GM18505 (cell line): ENCODE data around the gene MRTFA.

ENCODE experiments used
- ATAC-seq: cut with Tn5 transposase; IDR thresholded peaks from one replicate; pipeline ENCODE4 v1.9.1; 2021; ENCODE audit not compliant: unreplicated experiment
- POLR2A ChIP-seq: IDR thresholded peaks from 4 replicates; pipeline ENCODE4 v1.6.1; 2011; ENCODE audit warnings: borderline replicate concordance; ENCODE audit not compliant: insufficient read depth, insufficient read length; ENCODE audit errors: extremely low read depth

The MRTFA gene

DNA sequence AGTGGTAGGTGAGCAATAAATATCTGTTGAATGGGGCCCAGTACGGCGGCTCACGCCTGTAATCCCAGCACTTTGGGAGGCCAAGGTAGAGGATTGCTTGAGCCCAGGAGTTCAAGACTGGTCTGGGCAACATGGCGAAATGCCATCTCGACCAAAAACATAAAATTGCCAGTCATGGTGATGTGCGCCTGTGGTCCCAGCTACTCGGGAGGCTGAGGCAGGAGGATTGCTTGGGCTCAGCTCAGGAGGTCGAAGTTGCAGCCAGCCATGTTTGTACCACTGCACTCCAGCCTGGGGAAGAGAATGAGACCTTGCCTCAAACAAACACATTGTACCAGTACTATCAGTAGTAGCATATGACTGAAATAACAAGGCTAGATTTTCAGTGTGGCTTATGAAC, 262.0 kb downstream of the MRTFA start:
- TF ChIP-seq POLR2A = no peak
- ATAC-seq = no peak

DNA sequence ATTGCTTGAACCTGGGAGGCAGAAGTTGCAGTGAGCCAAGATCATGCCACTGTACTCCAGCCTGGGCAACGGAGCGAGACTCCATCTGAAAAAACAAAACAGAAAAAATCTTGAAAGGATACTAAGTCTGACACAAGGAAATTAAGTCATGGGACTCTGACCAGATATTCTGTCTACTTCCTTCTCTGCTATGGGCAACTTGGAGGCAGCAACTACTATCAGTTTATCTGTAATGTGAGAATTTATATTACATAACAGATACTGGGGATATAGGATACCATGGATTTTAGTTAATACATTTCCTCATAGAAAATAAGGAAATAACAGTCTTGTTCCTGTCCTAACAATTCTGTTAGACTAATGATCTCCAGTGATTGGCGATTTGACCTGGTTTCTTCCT, 267.7 kb downstream of the MRTFA start:
- ATAC-seq = no peak
- no peak for TF ChIP-seq POLR2A

DNA sequence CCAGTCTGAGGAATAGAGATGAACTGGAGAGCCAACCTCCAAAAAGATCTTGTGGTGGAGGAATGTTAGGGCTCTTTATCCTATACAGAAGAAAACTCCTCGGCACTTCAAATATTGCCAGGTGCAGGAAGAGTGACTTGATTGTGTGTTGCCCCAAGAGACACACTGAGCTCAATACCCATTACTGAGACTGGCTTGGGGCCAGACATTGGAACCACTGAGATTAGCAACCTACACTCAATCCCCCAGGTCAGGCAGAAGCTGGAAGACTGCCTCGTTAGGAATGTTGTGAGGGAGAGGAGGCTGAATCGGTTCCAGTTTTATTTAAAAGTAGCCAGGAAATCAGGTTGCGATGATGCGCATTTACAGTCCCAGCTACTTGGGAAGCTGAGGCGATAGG, 268.5 kb downstream of the MRTFA start:
- ATAC-seq = no peak
- TF ChIP-seq POLR2A = no peak

DNA sequence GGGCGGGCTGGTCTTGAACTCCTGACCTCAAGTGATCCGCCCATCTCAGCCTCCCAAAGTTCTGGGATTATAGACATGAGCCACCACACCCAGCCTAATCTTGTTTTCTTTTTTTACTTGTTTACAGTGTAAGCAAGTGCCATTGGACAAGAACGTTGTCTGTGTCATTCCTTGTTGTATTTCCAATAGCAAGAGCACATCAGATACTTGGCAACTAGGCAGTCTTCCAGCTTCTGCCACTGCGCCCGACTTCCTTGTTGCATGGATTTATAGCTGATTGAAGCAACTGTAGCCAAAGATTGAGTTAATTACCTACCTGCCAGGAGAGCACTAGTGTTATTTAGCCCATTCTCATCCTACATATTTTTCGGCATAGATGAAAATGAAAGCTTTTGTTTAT, 269.2 kb downstream of the MRTFA start:
- no peak for ATAC-seq
- TF ChIP-seq POLR2A = no peak

DNA sequence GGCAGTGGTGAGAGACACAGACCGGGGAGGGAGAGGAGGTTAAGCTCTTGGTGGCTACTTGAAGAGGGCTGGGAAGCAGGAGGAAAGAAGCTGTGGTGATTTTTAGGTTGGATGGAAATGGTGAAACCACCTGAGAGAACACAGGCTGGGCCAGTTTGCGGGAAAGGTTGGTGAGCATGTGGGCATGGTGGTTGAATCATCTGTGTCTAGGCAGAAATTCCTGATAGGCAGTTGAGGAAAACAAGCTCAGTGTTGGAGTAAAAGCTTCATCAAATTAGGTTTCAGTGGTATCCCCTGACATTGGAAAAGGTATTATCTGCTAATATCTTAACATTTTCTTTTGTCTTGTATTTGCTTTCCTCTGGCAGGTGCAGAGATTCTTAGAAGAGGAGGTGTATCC, 270.5 kb downstream of the MRTFA start:
- no peak for ATAC-seq
- no peak for TF ChIP-seq POLR2A

DNA sequence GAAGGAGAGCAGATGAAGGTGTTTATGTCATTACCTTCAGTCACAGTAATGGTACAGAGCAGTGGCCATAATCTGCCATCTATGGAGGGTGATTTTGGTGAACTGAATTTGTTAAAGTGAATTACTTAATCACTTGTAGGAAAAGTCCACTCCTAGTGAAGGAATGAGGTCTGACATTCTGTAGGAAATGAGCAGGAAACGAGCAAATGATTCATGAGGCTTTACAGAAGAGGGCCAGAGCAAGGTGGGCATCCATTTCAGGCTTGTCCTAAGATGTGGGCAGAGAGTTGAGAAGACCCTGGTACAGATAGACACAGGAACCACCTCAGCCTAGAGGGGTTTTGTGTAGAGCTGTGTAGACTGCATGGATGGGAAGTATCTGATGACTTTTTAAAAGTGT, 272.1 kb downstream of the MRTFA start:
- no peak for ATAC-seq
- TF ChIP-seq POLR2A = no peak

DNA sequence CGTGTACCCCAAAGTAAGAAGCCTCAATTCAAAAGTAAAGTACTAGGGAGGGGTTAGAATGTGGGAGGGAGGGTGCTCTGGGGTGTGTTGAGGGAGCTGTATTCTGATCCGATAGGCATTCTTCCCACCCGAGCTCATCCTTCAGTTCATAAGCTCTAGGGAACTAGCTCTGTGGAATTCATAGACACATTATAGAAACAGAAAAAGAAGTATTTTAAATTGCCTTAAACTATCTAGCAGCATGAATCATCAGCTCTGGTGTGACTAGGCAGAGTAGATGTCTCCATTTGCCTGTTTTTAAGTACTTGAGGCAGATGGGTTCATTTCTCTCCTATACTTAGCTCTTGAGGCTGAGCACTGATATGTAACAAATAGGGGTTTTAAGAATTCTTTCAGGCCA, 273.5 kb downstream of the MRTFA start:
- no peak for TF ChIP-seq POLR2A
- ATAC-seq = no peak

DNA sequence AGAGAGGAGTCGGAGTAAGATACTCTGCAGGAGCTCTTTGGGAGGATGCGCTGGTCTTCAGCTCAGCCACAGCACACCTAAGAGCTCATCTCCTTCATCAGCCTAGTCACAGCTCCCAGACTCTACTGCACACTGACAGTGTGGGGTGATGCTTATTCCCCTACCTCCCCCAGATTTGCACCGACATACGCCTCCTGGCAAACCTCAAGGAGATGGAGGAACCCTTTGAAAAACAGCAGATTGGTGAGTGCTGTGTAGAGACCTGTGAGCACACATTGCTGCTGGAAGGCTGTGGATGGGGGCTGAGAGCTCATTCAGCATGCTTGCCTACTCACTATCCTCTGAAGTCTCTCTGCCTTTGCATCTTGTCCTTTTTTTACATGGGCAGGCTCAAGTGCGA, 275.4 kb downstream of the MRTFA start:
- no peak for ATAC-seq
- TF ChIP-seq POLR2A = no peak
